ENCODE results near the gene ZNF575. TPM values are rescaled to one million over a fixed set of nuclear protein-coding genes. Genes with fewer than 3 reads are reported as not detected.
A peak's percentile ranks its signal among the peaks of the same experiment; 100 is the strongest.
"Not testable (repeated sequence)": the region's sequence is repeated elsewhere in the genome, so short reads cannot be mapped to it uniquely, and the experiment has no call there.

The ZNF575 gene
- polyA plus RNA-seq, 2 donors: 0.59 to 1.0 TPM

DNA sequence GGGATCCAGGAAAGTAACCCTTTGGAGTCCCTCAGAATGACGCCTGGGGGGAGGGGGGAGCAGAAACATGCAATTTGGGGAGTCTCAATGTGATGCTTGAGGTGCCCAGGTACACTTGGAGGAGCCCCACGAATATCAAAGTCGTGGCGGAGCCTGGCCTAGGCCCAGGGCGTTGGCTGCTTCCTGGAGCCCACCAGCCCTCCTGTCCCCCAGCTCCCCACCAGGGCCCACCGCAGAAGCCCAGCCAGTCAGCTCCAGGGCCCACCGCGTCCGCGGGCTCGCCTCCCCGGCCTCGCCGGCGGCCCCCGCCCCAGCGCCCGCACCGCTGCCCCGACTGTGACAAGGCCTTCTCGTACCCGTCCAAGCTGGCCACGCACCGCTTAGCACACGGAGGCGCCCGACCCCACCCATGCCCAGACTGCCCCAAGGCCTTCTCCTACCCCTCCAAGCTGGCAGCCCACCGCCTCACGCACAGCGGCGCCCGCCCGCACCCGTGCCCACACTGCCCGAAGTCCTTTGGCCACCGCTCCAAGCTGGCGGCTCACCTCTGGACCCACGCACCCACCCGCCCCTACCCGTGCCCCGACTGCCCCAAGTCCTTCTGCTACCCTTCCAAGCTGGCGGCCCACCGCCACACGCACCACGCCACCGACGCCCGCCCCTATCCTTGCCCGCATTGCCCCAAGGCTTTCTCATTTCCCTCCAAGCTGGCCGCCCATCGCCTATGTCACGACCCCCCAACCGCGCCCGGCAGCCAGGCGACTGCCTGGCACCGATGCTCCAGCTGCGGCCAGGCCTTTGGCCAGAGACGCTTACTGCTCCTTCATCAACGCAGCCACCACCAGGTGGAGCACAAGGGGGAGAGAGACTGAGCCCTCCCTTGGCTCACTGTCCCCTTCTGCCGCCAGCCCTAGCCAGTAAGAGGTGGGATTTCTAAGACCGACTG, 2.1 kb downstream of the ZNF575 start:
- WGBS, 2 donors: 56 to 59% methylated on average over 54 to 62 of the region's 62 CpGs
- H3K4me3 ChIP-seq (ENCODE audit: low read depth in 1 of 2, low read length in 2 of 2): no peak overlapping the region
- no peaks in the 10 kb centered on the region for H3K36me3 ChIP-seq (ENCODE audit: control insufficient read depth in 2 of 2, insufficient read depth in 2 of 2, low read length in 1 of 2)
- H3K9me3 ChIP-seq (ENCODE audit: control insufficient read depth in 2 of 2, insufficient read depth in 1 of 2, low read depth in 1 of 2, low read length in 1 of 2): no peaks in the 10 kb centered on the region
- H3K27ac ChIP-seq (ENCODE audit: low read depth in 2 of 2, low read length in 1 of 2): peak overlapping the region; percentile 8 to 95
- H3K4me1 ChIP-seq (ENCODE audit: control insufficient read depth in 2 of 2, insufficient read depth in 2 of 2, low read length in 1 of 2): peaks cover 0 to 3% of the 10 kb centered on the region in 2 donors
- no peaks in the 10 kb centered on the region for H3K27me3 ChIP-seq (ENCODE audit: control insufficient read depth in 1 of 2, insufficient read depth in 2 of 2, low read length in 2 of 2)

GRCh38 chr19:43538922-43539321, 5.9 kb downstream of the ZNF575 start:
- H3K9me3 ChIP-seq (ENCODE audit: control insufficient read depth in 2 of 2, insufficient read depth in 1 of 2, low read depth in 1 of 2, low read length in 1 of 2): no peaks in the 10 kb centered on the region
- H3K36me3 ChIP-seq (ENCODE audit: control insufficient read depth in 2 of 2, insufficient read depth in 2 of 2, low read length in 1 of 2): peaks cover 4 to 15% of the 10 kb centered on the region in 2 donors
- no peak overlapping the region for H3K27ac ChIP-seq (ENCODE audit: low read depth in 2 of 2, low read length in 1 of 2)
- no peak overlapping the region for H3K4me3 ChIP-seq (ENCODE audit: low read depth in 1 of 2, low read length in 2 of 2)
- no peaks in the 10 kb centered on the region for H3K27me3 ChIP-seq (ENCODE audit: control insufficient read depth in 1 of 2, insufficient read depth in 2 of 2, low read length in 2 of 2)
- H3K4me1 ChIP-seq (ENCODE audit: control insufficient read depth in 2 of 2, insufficient read depth in 2 of 2, low read length in 1 of 2): no peaks in the 10 kb centered on the region

- H3K27ac ChIP-seq (ENCODE audit: low read depth in 2 of 2, low read length in 1 of 2): no peak overlapping the region
- H3K9me3 ChIP-seq (ENCODE audit: control insufficient read depth in 2 of 2, insufficient read depth in 1 of 2, low read depth in 1 of 2, low read length in 1 of 2): no peaks in the 10 kb centered on the region
- H3K4me3 ChIP-seq (ENCODE audit: low read depth in 1 of 2, low read length in 2 of 2): no peak overlapping the region
- peaks cover 4 to 19% of the 10 kb centered on the region in 2 donors for H3K36me3 ChIP-seq (ENCODE audit: control insufficient read depth in 2 of 2, insufficient read depth in 2 of 2, low read length in 1 of 2)
- 93 to 99% methylated on average over 3 of the region's 3 CpGs for WGBS, 2 donors
- H3K27me3 ChIP-seq (ENCODE audit: control insufficient read depth in 1 of 2, insufficient read depth in 2 of 2, low read length in 2 of 2): no peaks in the 10 kb centered on the region
- H3K4me1 ChIP-seq (ENCODE audit: control insufficient read depth in 2 of 2, insufficient read depth in 2 of 2, low read length in 1 of 2): no peaks in the 10 kb centered on the region
These were observed 7.4 kb downstream of the ZNF575 start for GRCh38 chr19:43540381-43540780.

GRCh38 chr19:43541920-43542650, 9.1 kb downstream of the ZNF575 start:
- Histone ChIP-seq H3K4me3 (ENCODE audit: low read depth in 1 of 2, low read length in 2 of 2) (no peak overlapping the region), H3K27ac (ENCODE audit: low read depth in 2 of 2, low read length in 1 of 2) (no peak overlapping the region), H3K9me3 (ENCODE audit: control insufficient read depth in 2 of 2, insufficient read depth in 1 of 2, low read depth in 1 of 2, low read length in 1 of 2) (no peaks in the 10 kb centered on the region), H3K27me3 (ENCODE audit: control insufficient read depth in 1 of 2, insufficient read depth in 2 of 2, low read length in 2 of 2) (no peaks in the 10 kb centered on the region), H3K36me3 (ENCODE audit: control insufficient read depth in 2 of 2, insufficient read depth in 2 of 2, low read length in 1 of 2) (peaks cover 4 to 27% of the 10 kb centered on the region in 2 donors), H3K4me1 (ENCODE audit: control insufficient read depth in 2 of 2, insufficient read depth in 2 of 2, low read length in 1 of 2) (no peaks in the 10 kb centered on the region)
- 93 to 96% methylated on average over 5 of the region's 5 CpGs for WGBS, 2 donors

- 95 to 99% methylated on average over 9 of the region's 9 CpGs for WGBS, 2 donors
- no peaks in the 10 kb centered on the region for H3K9me3 ChIP-seq (ENCODE audit: control insufficient read depth in 2 of 2, insufficient read depth in 1 of 2, low read depth in 1 of 2, low read length in 1 of 2)
- no peaks in the 10 kb centered on the region for H3K4me1 ChIP-seq (ENCODE audit: control insufficient read depth in 2 of 2, insufficient read depth in 2 of 2, low read length in 1 of 2)
- peaks cover 4 to 27% of the 10 kb centered on the region in 2 donors for H3K36me3 ChIP-seq (ENCODE audit: control insufficient read depth in 2 of 2, insufficient read depth in 2 of 2, low read length in 1 of 2)
- no peak overlapping the region for H3K4me3 ChIP-seq (ENCODE audit: low read depth in 1 of 2, low read length in 2 of 2)
- no peak overlapping the region for H3K27ac ChIP-seq (ENCODE audit: low read depth in 2 of 2, low read length in 1 of 2)
- H3K27me3 ChIP-seq (ENCODE audit: control insufficient read depth in 1 of 2, insufficient read depth in 2 of 2, low read length in 2 of 2): no peaks in the 10 kb centered on the region
These were observed 11.1 kb downstream of the ZNF575 start for GRCh38 chr19:43544077-43544476.

DNA sequence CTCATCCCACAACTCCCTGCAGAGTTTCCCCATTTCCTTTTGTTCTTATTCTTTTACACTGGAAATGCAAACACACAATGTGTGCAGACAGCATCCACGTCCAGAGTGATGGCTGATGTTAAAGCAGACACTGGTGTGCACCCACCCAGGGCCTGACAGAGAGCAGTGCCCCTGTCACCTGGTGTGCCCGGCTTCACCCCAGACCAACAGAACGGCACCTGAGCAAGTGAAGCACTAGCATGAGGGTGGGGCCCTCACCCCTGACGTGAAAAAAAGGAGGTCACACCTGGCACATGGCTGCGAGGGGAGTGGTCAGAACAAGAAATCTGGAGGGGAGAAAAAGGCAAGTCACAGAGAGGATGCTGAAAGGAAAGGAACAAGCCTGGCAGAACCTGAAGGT, 12.3 kb downstream of the ZNF575 start:
- peaks cover 4 to 28% of the 10 kb centered on the region in 2 donors for H3K36me3 ChIP-seq (ENCODE audit: control insufficient read depth in 2 of 2, insufficient read depth in 2 of 2, low read length in 1 of 2)
- 85 to 88% methylated on average over 5 of the region's 5 CpGs for WGBS, 2 donors

DNA sequence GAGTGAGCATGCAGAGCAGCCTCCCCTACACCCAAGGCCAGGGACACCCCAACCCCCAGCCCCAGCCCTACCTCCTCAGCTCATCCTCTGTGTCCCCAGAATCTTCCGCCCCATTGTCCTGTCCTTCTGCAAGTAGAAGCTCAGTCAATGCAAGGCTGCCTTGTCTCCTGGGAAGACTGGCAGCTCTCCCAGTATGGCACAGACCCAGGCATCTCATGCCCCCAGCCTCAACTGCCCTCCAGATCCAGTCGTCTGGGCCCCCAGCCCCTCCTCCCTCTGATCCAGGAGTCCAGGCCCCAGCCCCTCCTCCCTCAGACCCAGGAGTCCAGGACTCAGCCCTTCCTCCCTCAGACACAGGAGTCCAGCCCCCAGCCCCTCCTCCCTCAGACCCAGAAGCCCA, 13.0 kb downstream of the ZNF575 start:
- Histone ChIP-seq H3K27me3 (ENCODE audit: control insufficient read depth in 1 of 2, insufficient read depth in 2 of 2, low read length in 2 of 2) (no peaks in the 10 kb centered on the region), H3K36me3 (ENCODE audit: control insufficient read depth in 2 of 2, insufficient read depth in 2 of 2, low read length in 1 of 2) (peaks cover 4 to 32% of the 10 kb centered on the region in 2 donors), H3K4me1 (ENCODE audit: control insufficient read depth in 2 of 2, insufficient read depth in 2 of 2, low read length in 1 of 2) (no peaks in the 10 kb centered on the region), H3K27ac (ENCODE audit: low read depth in 2 of 2, low read length in 1 of 2) (no peak overlapping the region), H3K9me3 (ENCODE audit: control insufficient read depth in 2 of 2, insufficient read depth in 1 of 2, low read depth in 1 of 2, low read length in 1 of 2) (no peaks in the 10 kb centered on the region), H3K4me3 (ENCODE audit: low read depth in 1 of 2, low read length in 2 of 2) (no peak overlapping the region)
- 71 to 83% methylated on average over 2 of the region's 2 CpGs for WGBS, 2 donors

More for the DNA sequence above, 12.3 kb downstream of the ZNF575 start:
- H3K4me3 ChIP-seq (ENCODE audit: low read depth in 1 of 2, low read length in 2 of 2): no peak overlapping the region
- H3K27me3 ChIP-seq (ENCODE audit: control insufficient read depth in 1 of 2, insufficient read depth in 2 of 2, low read length in 2 of 2): no peaks in the 10 kb centered on the region
- no peaks in the 10 kb centered on the region for H3K4me1 ChIP-seq (ENCODE audit: control insufficient read depth in 2 of 2, insufficient read depth in 2 of 2, low read length in 1 of 2)
- H3K9me3 ChIP-seq (ENCODE audit: control insufficient read depth in 2 of 2, insufficient read depth in 1 of 2, low read depth in 1 of 2, low read length in 1 of 2): no peaks in the 10 kb centered on the region
- no peak overlapping the region for H3K27ac ChIP-seq (ENCODE audit: low read depth in 2 of 2, low read length in 1 of 2)

- peaks cover 4 to 37% of the 10 kb centered on the region in 2 donors for H3K36me3 ChIP-seq (ENCODE audit: control insufficient read depth in 2 of 2, insufficient read depth in 2 of 2, low read length in 1 of 2)
- 99 to 100% methylated on average over 2 to 3 of the region's 3 CpGs for WGBS, 2 donors
These were observed 13.6 kb downstream of the ZNF575 start for GRCh38 chr19:43546581-43546980.

GRCh38 chr19:43547926-43548325, 14.9 kb downstream of the ZNF575 start:
- WGBS, 2 donors: 84 to 87% methylated on average over 7 to 20 of the region's 24 CpGs
- H3K4me1 ChIP-seq (ENCODE audit: control insufficient read depth in 2 of 2, insufficient read depth in 2 of 2, low read length in 1 of 2); H3K9me3 ChIP-seq (ENCODE audit: control insufficient read depth in 2 of 2, insufficient read depth in 1 of 2, low read depth in 1 of 2, low read length in 1 of 2); H3K4me3 ChIP-seq (ENCODE audit: low read depth in 1 of 2, low read length in 2 of 2); H3K27me3 ChIP-seq (ENCODE audit: control insufficient read depth in 1 of 2, insufficient read depth in 2 of 2, low read length in 2 of 2); H3K27ac ChIP-seq (ENCODE audit: low read depth in 2 of 2, low read length in 1 of 2): not testable (repeated sequence)
- peaks cover 1 to 42% of the 10 kb centered on the region in 2 donors for H3K36me3 ChIP-seq (ENCODE audit: control insufficient read depth in 2 of 2, insufficient read depth in 2 of 2, low read length in 1 of 2)

More at GRCh38 chr19:43546581-43546980, 13.6 kb downstream of the ZNF575 start:
- no peaks in the 10 kb centered on the region for H3K27me3 ChIP-seq (ENCODE audit: control insufficient read depth in 1 of 2, insufficient read depth in 2 of 2, low read length in 2 of 2)
- no peak overlapping the region for H3K27ac ChIP-seq (ENCODE audit: low read depth in 2 of 2, low read length in 1 of 2)
- no peak overlapping the region for H3K4me3 ChIP-seq (ENCODE audit: low read depth in 1 of 2, low read length in 2 of 2)
- H3K4me1 ChIP-seq (ENCODE audit: control insufficient read depth in 2 of 2, insufficient read depth in 2 of 2, low read length in 1 of 2): no peaks in the 10 kb centered on the region
- no peaks in the 10 kb centered on the region for H3K9me3 ChIP-seq (ENCODE audit: control insufficient read depth in 2 of 2, insufficient read depth in 1 of 2, low read depth in 1 of 2, low read length in 1 of 2)
